Heart right ventricle (tissue), 16 donors: ENCODE data around the gene SYT14. TPM values are rescaled to one million over a fixed set of nuclear protein-coding genes. Genes with fewer than 3 reads are reported as not detected.
"Not testable (repeated sequence)": the region's sequence is repeated elsewhere in the genome, so short reads cannot be mapped to it uniquely, and the experiment has no call there.

Experiments
- ATAC-seq, 8 donors: fragments of 200-7000 bp; cut with Tn5 transposase; one replicate each; pipeline ENCODE4 v1.9.1; 2020; ENCODE audit warnings: mild to moderate bottlenecking in 8 of 8, moderate library complexity in 8 of 8, moderate number of reproducible peaks in 1 of 8
- DNase-seq, 2 donors: peaks; one replicate each; pipeline ENCODE4 v3.0.0-alpha.2; 2020
- H3K27ac ChIP-seq, 10 donors: fragments of 200-600 bp; sonication (generic) in 2 of 10; one replicate each; pipeline versions ENCODE4 v1.5.0 to v1.8.0; 2020 to 2022; ENCODE audit warnings: mild to moderate bottlenecking in 3 of 10
- H3K27me3 ChIP-seq, 7 donors: fragments of 200-600 bp; one replicate each; pipeline ENCODE4 v1.8.0; 2021 to 2022; ENCODE audit warnings: mild to moderate bottlenecking in 2 of 7
- H3K36me3 ChIP-seq, 9 donors: fragments of 200-600 bp; sonication (generic) in 1 of 9; one replicate each; pipeline versions ENCODE4 v1.5.0 to v1.8.0; 2020 to 2022; ENCODE audit warnings: mild to moderate bottlenecking in 2 of 9
- H3K4me1 ChIP-seq, 9 donors: fragments of 200-600 bp; sonication (generic) in 1 of 9; one replicate each; pipeline versions ENCODE4 v1.5.0 to v1.8.0; 2020 to 2022; ENCODE audit warnings: mild to moderate bottlenecking in 4 of 9
- H3K4me3 ChIP-seq, 10 donors: fragments of 200-600 bp; sonication (generic) in 2 of 10; one replicate each; pipeline versions ENCODE4 v1.5.0 to v1.8.0; 2020 to 2022; ENCODE audit warnings: mild to moderate bottlenecking in 7 of 10, moderate library complexity in 2 of 10
- H3K9me3 ChIP-seq, 11 donors: fragments of 200-600 bp in 10 of 11; sonication (generic) in 2 of 11; one replicate each; pipeline versions ENCODE4 v1.5.0 to v1.8.0; 2013 to 2022; ENCODE audit warnings: mild to moderate bottlenecking in 2 of 11, control low read depth in 1 of 11, moderate library complexity in 1 of 11
- CTCF ChIP-seq, 9 donors: fragments of 200-600 bp; sonication (generic) in 2 of 9; IDR thresholded peaks; one replicate each; pipeline versions ENCODE4 v1.5.0 to v1.8.0; 2021 to 2022; ENCODE audit warnings: antibody characterized with exemption in 9 of 9, mild to moderate bottlenecking in 5 of 9, moderate library complexity in 1 of 9
- WGBS, 2 donors: extraction: QIAGEN DNeasy Blood & Tissue Kit; methylation state at CpG; one replicate each; pipeline ENCODE4 v1.1.7; 2013; ENCODE audit warnings: inconsistent platforms in 1 of 2; 5-methylcytosine and 5-hydroxymethylcytosine counted together
- intact Hi-C, 10 donors: fragments of 100-400 bp; cut with DNase I; formaldehyde crosslinking; loops; one replicate each; pipeline versions ENCODE4 v1.11.1 to v1.14.2; 2022
- polyA plus RNA-seq, 2 donors: library from polyadenylated mRNA; stranded (reverse); fragments of 200-250 nt; gene quantifications; one replicate each; pipeline ENCODE4 v1.2.3, GENCODE V29; 2013
- total RNA-seq, 10 donors: library from RNA; stranded (reverse); fragmentation: NEBNext Ultra II Directional in 3 of 10; extraction: Animal tissue kit (Norgen Biotek cat#: 25700) in 3 of 10; gene quantifications; one replicate each; pipeline versions ENCODE4 v1.2.1 to v1.2.4, GENCODE V29; 2021 to 2023
- donor health status: Arrhythmogenic right ventricular cardiomyopathy.
- donor health status: ischemic (EF 13 %, LVEDD 7.1; RV severe dilation, severe dysfunction).
- donor health status: healthy with polysubstance abuse.
- donor health status: DM: no; HTN: yes; CAD: no.
- donor health status: DM: no; HTN: no; CAD: no.
- donor health status: ischemic (EF 25% LVEDD 6.9; RV normal size, moderate dysfunction).
- donor health status: ischemic (EF 25% LVEDD 5.7; RV mildly dilated, moderate dysfunction).
- donor health status: healthy.
- donor health status: DM: yes; HTN: yes; CAD: no.
- donor health status: Ischemic cardiomyopathy.
- donor health status: ischemic (EF 35%, LVEDD 5.7; RV mildly dilated, moderate dysfunction).
- donor health status: nonischemic (EF 11% LVEDD 7.7; RV severe dilation, severe dysfunction).
- donor health status: DM: yes; HTN: yes; CAD: no.
- donor health status: PGD.
- donor health status: ischemic (EF 29% LVEDD 5.4; RV normal size, mild dysfunction).
- donor health status: nonischemic (EF 23%, LVEDD 6.1; RV moderate dilation, normal function).

Gene SYT14
- total and polyA plus RNA-seq, 12 donors: 0.06 TPM; not detected in 11

- peaks cover 0 to 16% (median 6%) of the 10 kb centered on the region in 7 donors for H3K27me3 ChIP-seq
- no peak overlapping the region for H3K4me3 ChIP-seq
- H3K36me3 ChIP-seq: no peaks in the 10 kb centered on the region
- intact Hi-C loops: no loop called here
- no peaks in the 10 kb centered on the region for H3K4me1 ChIP-seq
- TF ChIP-seq CTCF (IDR thresholded peaks at IDR 0.05): no peak
- no peak for DNase-seq
- ATAC-seq: no peak
- H3K9me3 ChIP-seq: no peaks in the 10 kb centered on the region
- whole genome bisulfite sequencing, 2 donors: 92 to 93% methylated on average over 7 of the region's 7 CpGs
- H3K27ac ChIP-seq: no peak overlapping the region
Measured at GRCh38 chr1:210170220-210170619, 232.2 kb downstream of the SYT14 start.

- Histone ChIP-seq H3K27me3 (peaks cover 0 to 16% (median 6%) of the 10 kb centered on the region in 7 donors), H3K4me3 (no peak overlapping the region), H3K27ac (no peak overlapping the region), H3K9me3 (no peaks in the 10 kb centered on the region), H3K4me1 (no peaks in the 10 kb centered on the region), H3K36me3 (no peaks in the 10 kb centered on the region)
- ATAC-seq: no peak
- no peak for DNase-seq
- intact Hi-C loops: no loop called here
- no peak for TF ChIP-seq CTCF (IDR thresholded peaks at IDR 0.05)
- WGBS, 2 donors: 89 to 94% methylated on average over 8 of the region's 8 CpGs
Measured at GRCh38 chr1:210174133-210174532, 236.1 kb downstream of the SYT14 start.

- Histone ChIP-seq H3K27me3 (no peaks in the 10 kb centered on the region), H3K9me3 (no peaks in the 10 kb centered on the region), H3K36me3 (no peaks in the 10 kb centered on the region), H3K4me3 (no peak overlapping the region), H3K4me1 (no peaks in the 10 kb centered on the region), H3K27ac (no peak overlapping the region)
- 59% methylated on average over 2 of the region's 2 CpGs for WGBS, 2 donors
- ATAC-seq: no peak
- no peak for TF ChIP-seq CTCF (IDR thresholded peaks at IDR 0.05)
- DNase-seq: no peak
- intact Hi-C loops: no loop called here
Measured at GRCh38 chr1:210185063-210185462, 247.0 kb downstream of the SYT14 start.

GRCh38 chr1:210187849-210188606 lies 250.0 kb downstream of the SYT14 start:
- H3K27ac ChIP-seq, H3K36me3 ChIP-seq, ATAC-seq, DNase-seq, H3K27me3 ChIP-seq, intact Hi-C loops, H3K4me3 ChIP-seq, H3K9me3 ChIP-seq, H3K4me1 ChIP-seq: not testable (repeated sequence)
- WGBS, 2 donors: 88 to 90% methylated on average over 18 of the region's 18 CpGs

GRCh38 chr1:210189426-210189825 lies 251.4 kb downstream of the SYT14 start:
- H3K27ac ChIP-seq: no peak overlapping the region
- ATAC-seq (no peak), DNase-seq (no peak)
- no peaks in the 10 kb centered on the region for H3K36me3 ChIP-seq
- 91 to 92% methylated on average over 7 of the region's 7 CpGs for WGBS, 2 donors
- no peaks in the 10 kb centered on the region for H3K27me3 ChIP-seq
- no peaks in the 10 kb centered on the region for H3K4me1 ChIP-seq
- H3K9me3 ChIP-seq: peaks cover 0 to 9% (median 0%) of the 10 kb centered on the region in 11 donors
- H3K4me3 ChIP-seq: no peak overlapping the region
- intact Hi-C loops: no loop called here
- TF ChIP-seq CTCF (IDR thresholded peaks at IDR 0.05): no peak
